HUDEP-2 (cell line): ENCODE results near the gene GMDS.

Source experiments
- DNase-seq, 76 experiments: peaks; one replicate each; lab custom pipeline; 2025; ENCODE audit not compliant: unreplicated experiment in 76 of 76; lab: John Stamatoyannopoulos, UW

The GMDS gene

GRCh38 chr6:1821513-1822183, 423.8 kb downstream of the GMDS start:
- DNase-seq: no peak

GRCh38 chr6:1821164-1821512, 424.3 kb downstream of the GMDS start:
- no peak for DNase-seq

- no peak for DNase-seq
Measured at GRCh38 chr6:1820714-1821113, 424.7 kb downstream of the GMDS start.

- no peak for DNase-seq
Measured at GRCh38 chr6:1820165-1820564, 425.2 kb downstream of the GMDS start.

- no peak for DNase-seq
Measured at GRCh38 chr6:1819007-1819406, 426.4 kb downstream of the GMDS start.

GRCh38 chr6:1817033-1817761, 428.2 kb downstream of the GMDS start:
- no peak for DNase-seq

GRCh38 chr6:1815827-1816452, 429.5 kb downstream of the GMDS start:
- DNase-seq: no peak

GRCh38 chr6:1814279-1814678, 431.1 kb downstream of the GMDS start:
- DNase-seq: no peak

GRCh38 chr6:1812487-1812886, 432.9 kb downstream of the GMDS start:
- DNase-seq: no peak

- no peak for DNase-seq
Measured at GRCh38 chr6:1812034-1812433, 433.4 kb downstream of the GMDS start.

GRCh38 chr6:1810880-1811279, 434.5 kb downstream of the GMDS start:
- no peak for DNase-seq

GRCh38 chr6:1809291-1809988, 436.0 kb downstream of the GMDS start:
- no peak for DNase-seq

- no peak for DNase-seq
Measured at GRCh38 chr6:1806935-1807334, 438.5 kb downstream of the GMDS start.

GRCh38 chr6:1802491-1803395, 442.7 kb downstream of the GMDS start:
- no peak for DNase-seq

- no peak for DNase-seq
Measured at GRCh38 chr6:1801401-1801800, 444.0 kb downstream of the GMDS start.

- no peak for DNase-seq
Measured at GRCh38 chr6:1800845-1801244, 444.6 kb downstream of the GMDS start.

GRCh38 chr6:1798965-1799325, 446.5 kb downstream of the GMDS start:
- DNase-seq: no peak

GRCh38 chr6:1798303-1798964, 447.0 kb downstream of the GMDS start:
- DNase-seq: no peak

- DNase-seq: no peak
Measured at GRCh38 chr6:1797801-1798200, 447.6 kb downstream of the GMDS start.
